ENCODE data around the gene COX6B1.
A peak's percentile ranks its signal among the peaks of the same experiment; 100 is the strongest.
"Not testable (repeated sequence)": the region's sequence is repeated elsewhere in the genome, so short reads cannot be mapped to it uniquely, and the experiment has no call there.

The COX6B1 gene

GRCh38 chr19:35669566-35669965 lies 21.4 kb downstream of the COX6B1 start:
- no peak for DNase-seq

- DNase-seq: no peak
Measured at GRCh38 chr19:35669974-35670373, 21.9 kb downstream of the COX6B1 start.

- no peak for DNase-seq
Measured at GRCh38 chr19:35670686-35671085, 22.6 kb downstream of the COX6B1 start.

GRCh38 chr19:35671818-35672217 lies 23.7 kb downstream of the COX6B1 start:
- DNase-seq: no peak

- peak in 2 of 6 experiments; percentile 11 to 15 for DNase-seq
Measured at GRCh38 chr19:35673121-35673804, 25.1 kb downstream of the COX6B1 start.

- no peak for DNase-seq
Measured at GRCh38 chr19:35675589-35676140, 27.5 kb downstream of the COX6B1 start.

- DNase-seq: no peak
Measured at GRCh38 chr19:35689836-35690235, 41.7 kb downstream of the COX6B1 start.

GRCh38 chr19:35691106-35691505 lies 43.0 kb downstream of the COX6B1 start:
- DNase-seq: not testable (repeated sequence)

- no peak for DNase-seq
Measured at GRCh38 chr19:35692010-35692409, 43.9 kb downstream of the COX6B1 start.

- DNase-seq: no peak
Measured at GRCh38 chr19:35693422-35693821, 45.3 kb downstream of the COX6B1 start.

- DNase-seq: peak; percentile 70 to 90 (median 84)
Measured at GRCh38 chr19:35693835-35694599, 45.9 kb downstream of the COX6B1 start.

GRCh38 chr19:35695895-35696422 lies 47.8 kb downstream of the COX6B1 start:
- no peak for DNase-seq

- DNase-seq: no peak
Measured at GRCh38 chr19:35696835-35697234, 48.7 kb downstream of the COX6B1 start.

GRCh38 chr19:35702223-35703012 lies 54.3 kb downstream of the COX6B1 start:
- DNase-seq: peak; percentile 85 to 95 (median 89)

- no peak for DNase-seq
Measured at GRCh38 chr19:35703343-35703742, 55.2 kb downstream of the COX6B1 start.

GRCh38 chr19:35704218-35704617 lies 56.1 kb downstream of the COX6B1 start, which contains the start of gene ZBTB32:
ZBTB32 (plus strand) TSS chr19:35704558; CDS start chr19:35714627, 10,069 bp downstream.
- DNase-seq: no peak
